ENCODE results near the gene ERGIC3. TPM values are rescaled to one million over a fixed set of nuclear protein-coding genes. Genes with fewer than 3 reads are reported as not detected.

The ERGIC3 gene
- total and polyA plus RNA-seq, 2 of the 13 experiments (the other 11 are each of a cell fraction or from before 2014, with no cell fraction given), result 407 to 670 TPM

- TF ChIP-seq TRAFD1 (CRISPR knock-in tag; IDR thresholded peaks at IDR 0.05; ENCODE audit: borderline replicate concordance) (peak; percentile 79), KDM2A (CRISPR knock-in tag; IDR thresholded peaks at IDR 0.05; ENCODE audit: borderline replicate concordance, low read depth) (peak; percentile 87), ZSCAN22 (CRISPR knock-in tag; IDR thresholded peaks at IDR 0.05) (no peak), ETV5 (CRISPR knock-in tag; IDR thresholded peaks at IDR 0.05; ENCODE audit: borderline replicate concordance) (peak; percentile 89), ZC3H4 (CRISPR knock-in tag; IDR thresholded peaks at IDR 0.05; ENCODE audit: borderline replicate concordance) (no peak), ELF3 (CRISPR knock-in tag; IDR thresholded peaks at IDR 0.05) (peak; percentile 79), GZF1 (CRISPR knock-in tag; IDR thresholded peaks at IDR 0.05) (0 out of 2 replicates have a peak, but pooled peaks have one; percentile 66), CREB1 (IDR thresholded peaks at IDR 0.05) (no peak; the same call in 1 of the 2 replicates), CREB1 (CRISPR knock-in tag; IDR thresholded peaks at IDR 0.05) (no peak), ZNF354B (CRISPR knock-in tag; IDR thresholded peaks at IDR 0.05) (no peak), ZNF251 (CRISPR knock-in tag; IDR thresholded peaks at IDR 0.05) (no peak), SAP130 (CRISPR knock-in tag; IDR thresholded peaks at IDR 0.05; ENCODE audit: low read depth) (peak; percentile 98), CBX5 (CRISPR knock-in tag; IDR thresholded peaks at IDR 0.05; ENCODE audit: borderline replicate concordance) (peak; percentile 40; the same call in 1 of the 2 replicates), AFF4 (CRISPR knock-in tag; IDR thresholded peaks at IDR 0.05) (no peak; the same call in 1 of the 2 replicates), ZNF687 (CRISPR knock-in tag; IDR thresholded peaks at IDR 0.05) (peak; percentile 99), BATF2 (CRISPR knock-in tag; IDR thresholded peaks at IDR 0.05) (0 out of 2 replicates have a peak, but pooled peaks have one; percentile 26)
These were observed at the start of gene ERGIC3 (continued) for GRCh38 chr20:35541783-35542662.
